HG03103 (cell line): ENCODE data around the gene IL17RE.
"Not testable (repeated sequence)": the region's sequence is repeated elsewhere in the genome, so short reads cannot be mapped to it uniquely, and the experiment has no call there.

Experiments used
- ATAC-seq: cut with Tn5 transposase; IDR thresholded peaks from one replicate; pipeline ENCODE4 v1.9.1; 2021; ENCODE audit warnings: low read depth; ENCODE audit not compliant: unreplicated experiment

The IL17RE gene

GRCh38 chr3:9878700-9879099 lies 23.9 kb upstream of the IL17RE start:
- ATAC-seq: no peak

DNA sequence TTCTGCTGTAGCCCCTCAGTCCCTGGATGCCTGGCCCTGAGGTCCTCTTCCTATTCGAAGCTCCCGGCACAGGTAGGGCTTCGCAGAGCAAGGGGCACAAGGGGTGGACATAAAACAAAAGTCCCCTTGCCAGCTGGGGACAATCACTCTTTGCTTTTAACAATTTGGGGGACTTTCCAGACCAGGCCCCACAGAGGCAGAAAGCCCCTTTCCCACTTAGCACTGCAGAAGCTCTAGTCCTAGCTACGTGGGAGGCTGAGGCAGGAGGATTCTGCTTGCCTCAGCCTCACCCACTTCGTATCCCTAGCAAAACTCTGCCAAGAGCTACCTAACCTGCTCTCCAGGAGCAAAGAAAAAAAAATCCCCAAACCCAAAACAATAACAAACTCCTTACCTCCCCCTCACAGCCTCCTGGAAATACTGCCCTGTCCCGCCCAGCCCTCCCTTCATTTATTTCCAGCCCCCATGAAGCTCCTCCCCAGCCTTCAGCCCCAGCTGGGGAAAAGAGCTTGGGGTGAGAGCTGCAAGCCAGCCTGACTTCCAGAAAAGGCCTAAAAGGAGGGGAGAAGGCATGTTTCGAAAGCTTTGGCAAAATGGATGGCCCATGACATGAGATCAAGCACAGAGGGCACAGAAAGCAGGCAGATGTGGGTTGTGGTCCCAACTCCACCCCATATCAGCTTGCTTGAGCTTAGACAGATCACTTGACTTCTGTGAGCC lies 22.7 kb upstream of the IL17RE start, which contains the start of gene CIDEC:
TSS of gene CIDEC (minus strand) at position 424 of the 720 bp plus-strand sequence. CDS start 1,767 bp downstream, outside the sequence.
- ATAC-seq: no peak

DNA sequence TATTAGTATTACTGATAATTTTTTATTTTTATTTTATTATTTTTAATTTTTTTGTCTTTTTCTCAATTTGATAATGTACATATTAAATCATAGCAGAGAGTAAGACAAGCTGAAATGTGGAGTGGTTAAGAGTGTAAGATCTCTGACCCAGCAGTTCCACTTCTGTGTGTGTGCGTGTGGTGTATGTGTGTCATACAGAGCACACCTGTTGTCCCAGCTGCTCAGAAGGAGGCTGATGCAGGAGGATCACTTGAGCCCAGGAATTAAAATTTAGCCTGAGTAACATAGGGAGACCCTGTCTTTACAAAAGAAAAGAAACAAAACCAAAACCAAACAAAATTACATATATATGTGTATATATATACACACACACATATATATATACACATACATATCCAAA lies 21.2 kb upstream of the IL17RE start:
- no peak for ATAC-seq

- no peak for ATAC-seq
Observed at GRCh38 chr3:9883706-9884554, 18.7 kb upstream of the IL17RE start.

GRCh38 chr3:9884555-9885165 lies 18.0 kb upstream of the IL17RE start:
- ATAC-seq: no peak

GRCh38 chr3:9886328-9886727 lies 16.3 kb upstream of the IL17RE start:
- no peak for ATAC-seq

DNA sequence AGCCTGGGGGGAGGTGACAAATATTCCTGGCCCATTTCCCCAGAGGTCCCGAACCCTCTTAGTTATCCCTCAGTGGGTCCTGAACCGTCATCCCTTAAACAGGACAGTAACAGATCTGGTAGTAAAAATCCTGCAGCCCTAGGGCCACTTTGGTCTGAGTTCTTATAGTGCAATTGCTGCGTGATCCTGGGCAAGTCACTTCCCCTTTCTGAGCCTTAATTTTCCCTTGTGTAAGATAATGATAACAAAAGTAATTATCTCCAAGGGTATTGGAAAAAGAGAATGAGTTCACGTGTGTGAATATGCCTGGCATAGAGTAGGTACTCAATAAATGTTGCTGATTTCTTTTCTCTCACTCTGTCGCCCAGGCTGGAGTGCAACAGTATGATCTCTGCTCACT lies 15.2 kb upstream of the IL17RE start:
- ATAC-seq: no peak

DNA sequence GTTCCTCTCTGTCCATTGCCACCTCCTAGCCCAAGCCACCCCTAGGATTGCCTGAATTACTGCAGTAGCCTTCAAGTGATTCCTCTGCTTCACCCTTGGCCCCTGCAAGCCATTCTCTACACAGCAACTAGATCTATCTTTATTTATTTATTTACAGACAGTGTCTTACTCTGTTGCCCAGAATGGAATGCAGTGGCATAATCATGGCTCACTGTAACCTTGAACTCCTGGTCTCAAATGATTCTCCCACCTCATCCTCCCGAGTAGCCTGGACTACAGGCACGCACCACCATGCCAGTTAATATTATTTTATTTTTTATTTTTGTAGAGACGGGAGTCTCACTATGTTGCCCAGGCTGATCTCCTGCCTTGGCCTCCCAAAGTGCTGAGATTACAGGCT lies 14.1 kb upstream of the IL17RE start:
- no peak for ATAC-seq

DNA sequence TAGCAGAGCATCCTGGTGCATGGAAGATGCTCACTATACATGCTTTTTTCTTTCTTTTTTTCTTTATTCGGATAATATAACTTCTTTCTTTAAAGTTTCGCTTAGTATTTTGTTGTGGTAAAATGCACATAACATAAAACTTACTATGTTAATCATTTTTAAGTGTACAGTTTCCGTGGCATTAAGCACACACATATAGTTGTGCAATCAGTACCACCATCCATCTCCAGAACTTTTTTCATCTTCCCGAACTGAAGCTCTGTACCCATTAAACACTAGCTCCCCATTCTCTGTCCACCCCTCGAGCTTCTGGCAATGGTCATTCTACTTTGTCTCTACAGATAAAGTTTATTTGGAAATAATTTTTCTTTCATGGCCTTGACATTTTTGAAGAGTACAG lies 13.2 kb upstream of the IL17RE start:
- no peak for ATAC-seq

DNA sequence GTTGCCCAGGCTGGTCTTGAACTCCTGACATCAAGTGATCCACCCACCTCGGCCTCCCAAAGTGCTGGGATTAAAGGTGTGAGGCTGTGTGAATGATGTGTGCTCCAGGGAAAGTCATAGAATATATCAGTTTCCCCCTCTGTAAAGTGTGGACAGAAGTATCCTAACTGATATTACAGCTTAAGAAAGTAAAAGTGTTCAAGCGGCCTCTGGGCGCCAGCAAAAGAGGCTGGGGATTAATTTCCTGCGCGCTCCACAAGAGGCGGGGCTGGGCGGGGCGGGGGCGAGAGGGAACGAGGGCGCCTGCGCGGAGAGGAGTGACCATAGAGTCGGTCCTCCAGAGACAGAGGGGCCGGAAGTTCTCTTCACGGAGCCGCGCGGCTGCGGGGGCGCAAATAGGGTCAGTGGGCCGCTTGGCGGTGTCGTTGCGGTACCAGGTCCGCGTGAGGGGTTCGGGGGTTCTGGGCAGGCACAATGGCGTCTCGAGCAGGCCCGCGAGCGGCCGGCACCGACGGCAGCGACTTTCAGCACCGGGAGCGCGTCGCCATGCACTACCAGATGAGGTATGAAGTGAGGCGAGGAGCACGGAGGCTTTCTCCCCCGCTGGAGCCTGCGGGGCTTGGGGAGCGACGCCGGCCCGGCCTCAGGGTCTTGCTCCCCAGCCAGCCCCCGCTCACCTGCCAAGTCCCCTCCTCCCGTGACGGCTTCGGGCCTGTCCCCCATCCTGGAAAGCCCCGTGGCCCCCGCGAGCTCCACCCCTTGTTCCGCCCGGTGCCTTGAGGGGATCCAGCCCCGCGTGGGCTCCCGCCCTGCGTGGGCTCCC lies 12.2 kb upstream of the IL17RE start, which contains the start of gene JAGN1:
TSS of gene JAGN1 (plus strand) at position 362 of the 823 bp plus-strand sequence. CDS start at position 475, 113 bp downstream.
- peak; percentile 76 for ATAC-seq

DNA sequence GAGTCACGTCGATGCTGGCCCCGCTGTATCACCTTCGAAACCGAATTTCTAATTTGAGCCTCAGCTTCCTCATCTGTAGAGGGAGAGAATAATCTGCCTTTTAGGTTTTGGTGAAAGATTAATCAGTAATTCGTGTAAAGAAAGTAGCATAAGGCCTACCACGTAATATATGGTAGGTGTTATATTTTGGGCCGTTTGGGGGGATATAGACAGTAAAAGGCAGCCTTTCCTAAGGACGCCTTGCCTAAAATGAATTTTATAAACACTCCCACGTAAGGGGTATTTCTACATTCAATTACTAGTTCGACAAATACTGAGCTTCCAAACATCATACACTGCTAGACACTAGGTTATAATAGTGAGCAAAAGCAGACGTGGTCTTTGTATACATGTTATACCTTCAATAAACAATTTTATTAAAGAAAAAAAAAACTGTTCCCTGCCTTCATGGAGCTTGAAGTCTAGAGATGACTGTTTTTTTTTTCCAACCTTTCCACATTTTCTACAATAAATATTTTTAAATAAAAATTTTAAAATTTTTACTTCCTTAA lies 11.5 kb upstream of the IL17RE start:
- no peak for ATAC-seq

GRCh38 chr3:9893739-9894138 lies 8.9 kb upstream of the IL17RE start:
- no peak for ATAC-seq

- ATAC-seq: not testable (repeated sequence)
Observed at GRCh38 chr3:9895715-9896114, 6.9 kb upstream of the IL17RE start.

DNA sequence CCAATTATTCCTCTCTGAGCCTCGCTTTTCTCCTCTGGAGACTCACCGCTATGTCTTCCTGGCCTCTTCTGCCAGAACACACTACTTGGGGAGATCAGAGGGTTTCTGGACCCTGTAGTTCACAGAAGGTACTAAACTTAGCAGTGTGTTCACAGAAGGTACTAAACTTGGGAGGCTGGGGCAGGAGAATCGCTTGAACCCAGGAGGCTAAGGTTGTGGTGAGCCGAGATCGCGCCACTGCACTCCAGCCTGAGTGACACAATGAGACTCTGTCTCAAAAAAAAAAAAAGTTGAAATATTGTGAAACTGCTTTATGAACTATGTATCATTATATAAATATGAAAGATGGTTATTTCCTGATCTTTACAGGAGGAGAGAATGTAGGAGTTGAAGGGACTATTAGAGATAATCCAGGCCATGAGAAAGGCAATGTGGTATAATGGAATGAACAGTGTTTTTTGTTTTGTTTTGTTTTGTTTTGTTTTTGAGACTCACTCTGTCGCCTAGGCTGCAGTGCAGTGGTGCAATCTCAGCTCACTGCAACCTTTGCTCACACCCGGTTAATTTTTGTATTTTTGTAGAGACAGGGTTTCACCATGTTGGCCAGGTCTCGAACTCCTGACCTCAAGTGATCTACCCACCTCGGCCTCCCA lies 5.8 kb upstream of the IL17RE start:
- not testable (repeated sequence) for ATAC-seq

GRCh38 chr3:9897408-9898372 lies 5.0 kb upstream of the IL17RE start:
- ATAC-seq: no peak

DNA sequence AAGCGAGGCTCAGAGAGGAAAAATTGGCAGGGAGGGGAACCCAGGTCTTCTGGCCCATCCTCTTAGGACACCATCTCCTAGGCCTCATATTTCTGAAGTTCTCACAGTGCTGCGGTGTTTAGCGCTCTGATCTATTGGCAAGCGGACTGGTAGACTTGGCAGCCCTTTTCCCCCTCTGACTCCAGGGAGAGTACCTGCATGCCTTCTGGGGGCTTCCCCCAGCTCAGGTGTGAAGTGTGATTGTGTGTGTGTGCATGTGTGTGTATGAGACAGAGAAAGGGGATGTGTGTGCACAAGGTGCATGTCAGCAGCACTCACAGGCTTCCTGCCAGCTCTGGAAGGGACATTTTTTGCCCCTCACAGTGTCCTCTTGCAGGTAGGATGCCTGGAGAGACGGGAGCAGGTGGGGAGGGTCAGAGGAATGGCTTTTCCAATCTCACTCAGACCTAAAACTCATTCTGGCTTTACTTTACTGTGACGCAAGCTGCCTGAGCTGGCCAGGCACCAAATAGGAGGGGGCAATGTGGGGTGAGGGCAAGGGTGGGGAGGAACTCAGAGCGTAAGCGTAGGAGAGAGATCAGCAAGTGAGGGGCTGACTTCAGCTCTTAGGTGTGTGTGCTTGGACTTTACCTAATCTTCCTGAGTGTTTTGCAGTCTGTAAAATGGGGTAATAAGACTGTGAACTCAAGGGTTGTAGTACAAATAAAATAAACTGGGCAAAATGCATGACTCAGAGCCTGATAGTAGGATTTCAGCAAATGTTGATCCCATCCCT lies 4.0 kb upstream of the IL17RE start:
- no peak for ATAC-seq

- no peak for ATAC-seq
Observed at GRCh38 chr3:9899289-9899791, 3.3 kb upstream of the IL17RE start.
